DOHH2 (cell line): ENCODE data around the gene CHD5.

Experiments
- H3F3A ChIP-seq: fragments of 200-600 bp; sonication (generic), shearing (Covaris generic); 2 replicates; pipeline ENCODE4 v1.6.0; 2016; ENCODE audit warnings: antibody characterized with exemption, mild to moderate bottlenecking; ENCODE audit not compliant: control insufficient read depth, insufficient read depth
- H3K27ac ChIP-seq: fragments of 200-600 bp; sonication (generic); 2 replicates; pipeline ENCODE4 v1.5.1; 2014; ENCODE audit warnings: low read depth, mild to moderate bottlenecking, low read length, moderate library complexity
- H3K27me3 ChIP-seq: fragments of 200-600 bp; sonication (generic); 2 replicates; pipeline ENCODE4 v1.6.1; 2014; ENCODE audit warnings: mild to moderate bottlenecking, low read length, mixed read lengths; ENCODE audit not compliant: control insufficient read depth
- H3K36me3 ChIP-seq: fragments of 200-600 bp; sonication (generic); 2 replicates; pipeline ENCODE4 v1.6.1; 2014; ENCODE audit warnings: mild to moderate bottlenecking, low read length, moderate library complexity, mixed read lengths; ENCODE audit not compliant: control insufficient read depth
- H3K4me1 ChIP-seq: fragments of 200-600 bp; sonication (generic); 2 replicates; pipeline ENCODE4 v1.6.1; 2014; ENCODE audit warnings: mild to moderate bottlenecking, low read length, mixed read lengths; ENCODE audit not compliant: control insufficient read depth
- H3K4me2 ChIP-seq: fragments of 200-600 bp; sonication (generic); 2 replicates; pipeline ENCODE4 v1.6.0; 2014; ENCODE audit warnings: mild to moderate bottlenecking, low read length, moderate library complexity
- H3K4me3 ChIP-seq: fragments of 200-600 bp; sonication (generic); 2 replicates; pipeline ENCODE4 v1.5.1; 2014; ENCODE audit warnings: mild to moderate bottlenecking, low read length, mixed read lengths
- H3K79me2 ChIP-seq: fragments of 200-600 bp; sonication (generic); 2 replicates; pipeline ENCODE4 v1.6.1; 2014; ENCODE audit warnings: mild to moderate bottlenecking, low read length, mixed read lengths; ENCODE audit not compliant: control insufficient read depth
- H3K9me2 ChIP-seq: fragments of 200-600 bp; sonication (generic); replicated peaks from 2 replicates; pipeline ENCODE4 v1.6.1; 2014; ENCODE audit warnings: mild to moderate bottlenecking, low read length, mixed read lengths; ENCODE audit not compliant: control insufficient read depth
- H3K9me3 ChIP-seq: fragments of 200-600 bp; sonication (generic); 2 replicates; pipeline ENCODE4 v1.6.1; 2014; ENCODE audit warnings: antibody characterized with exemption, low read length, mixed read lengths; ENCODE audit not compliant: control insufficient read depth, insufficient read depth
- H4K20me1 ChIP-seq: fragments of 200-600 bp; sonication (generic); 2 replicates; pipeline ENCODE4 v1.6.0; 2014; ENCODE audit warnings: low read depth, mild to moderate bottlenecking, antibody characterized with exemption, low read length, moderate library complexity; ENCODE audit not compliant: control insufficient read depth, insufficient read depth
- CTCF ChIP-seq: fragments of 200-600 bp; sonication (generic); IDR thresholded peaks from one replicate; pipeline ENCODE4 v1.5.1; 2014; ENCODE audit warnings: antibody characterized with exemption, mild to moderate bottlenecking, low read depth, low read length; ENCODE audit not compliant: poor library complexity, severe bottlenecking
- EZH2phosphoT487 ChIP-seq: fragments of 200-600 bp; sonication (generic); IDR thresholded peaks from 2 replicates; pipeline ENCODE4 v1.6.1; 2017; ENCODE audit warnings: borderline replicate concordance, mild to moderate bottlenecking, antibody characterized with exemption, low read length, moderate library complexity, mixed read lengths

CHD5 gene

GRCh38 chr1:6082430-6082971, 97.6 kb downstream of the CHD5 start:
- Histone ChIP-seq H3K9me2 (no peaks in the 10 kb centered on the region), H3F3A (no peaks in the 10 kb centered on the region), H3K4me2 (no peak overlapping the region), H4K20me1 (no peaks in the 10 kb centered on the region), H3K9me3 (no peaks in the 10 kb centered on the region), H3K27me3 (no peaks in the 10 kb centered on the region), H3K27ac (no peak overlapping the region), H3K4me3 (no peak overlapping the region), H3K79me2 (no peaks in the 10 kb centered on the region), H3K36me3 (no peaks in the 10 kb centered on the region), H3K4me1 (no peaks in the 10 kb centered on the region)
- TF ChIP-seq CTCF (no peak), EZH2phosphoT487 (no peak)

GRCh38 chr1:6081901-6082300, 98.2 kb downstream of the CHD5 start:
- Histone ChIP-seq H3K27me3 (no peaks in the 10 kb centered on the region), H3K9me2 (no peaks in the 10 kb centered on the region), H3K4me3 (no peak overlapping the region), H3K27ac (no peak overlapping the region), H3K36me3 (no peaks in the 10 kb centered on the region), H4K20me1 (no peaks in the 10 kb centered on the region), H3K9me3 (no peaks in the 10 kb centered on the region), H3F3A (no peaks in the 10 kb centered on the region), H3K4me2 (no peak overlapping the region), H3K79me2 (no peaks in the 10 kb centered on the region), H3K4me1 (no peaks in the 10 kb centered on the region)
- TF ChIP-seq EZH2phosphoT487 (no peak), CTCF (no peak)

GRCh38 chr1:6080469-6080868, 99.7 kb downstream of the CHD5 start:
- Histone ChIP-seq H3K4me1 (no peaks in the 10 kb centered on the region), H3K27me3 (no peaks in the 10 kb centered on the region), H3K9me2 (no peaks in the 10 kb centered on the region), H3K4me3 (no peak overlapping the region), H3K79me2 (no peaks in the 10 kb centered on the region), H3K36me3 (no peaks in the 10 kb centered on the region), H4K20me1 (no peaks in the 10 kb centered on the region), H3K9me3 (no peaks in the 10 kb centered on the region), H3K4me2 (no peak overlapping the region), H3K27ac (no peak overlapping the region), H3F3A (no peaks in the 10 kb centered on the region)
- TF ChIP-seq EZH2phosphoT487, result no peak
- no peak for TF ChIP-seq CTCF
